Hematopoietic multipotent progenitor cell treated with erythropoietin and hydrocortisone succinate and interleukin-3 and kit ligand, for 15 days (in vitro differentiated cells): ENCODE measurements around the gene NGRN.

Source experiments
- DNase-seq: peaks from one replicate; pipeline ENCODE4 v3.0.0-alpha.2; 2015; ENCODE audit warnings: low spot score

NGRN gene

GRCh38 chr15:90265271-90266060 is at the start of gene NGRN:
NGRN (plus strand) TSS chr15:90265672; CDS start chr15:90265713, 41 bp downstream.
- DNase-seq: peak; percentile 88

GRCh38 chr15:90217671-90218394 is 47.6 kb upstream of the NGRN start:
- no peak for DNase-seq

- DNase-seq: peak; percentile 67
Measured at GRCh38 chr15:90219421-90220141, 45.9 kb upstream of the NGRN start.

GRCh38 chr15:90221246-90221900 is 44.1 kb upstream of the NGRN start:
- peak; percentile 78 for DNase-seq

- no peak for DNase-seq
Measured at GRCh38 chr15:90222547-90222946, 42.9 kb upstream of the NGRN start.

GRCh38 chr15:90223441-90224165 is 41.9 kb upstream of the NGRN start:
- no peak for DNase-seq

GRCh38 chr15:90225047-90225446 is 40.4 kb upstream of the NGRN start:
- no peak for DNase-seq

- DNase-seq: no peak
Measured at GRCh38 chr15:90225504-90226234, 39.8 kb upstream of the NGRN start.

- no peak for DNase-seq
Measured at GRCh38 chr15:90227336-90227735, 38.1 kb upstream of the NGRN start.

GRCh38 chr15:90227816-90228772 is 37.4 kb upstream of the NGRN start:
- no peak for DNase-seq

GRCh38 chr15:90228960-90229359 is 36.5 kb upstream of the NGRN start:
- no peak for DNase-seq

- DNase-seq: no peak
Measured at GRCh38 chr15:90230071-90230494, 35.4 kb upstream of the NGRN start.

GRCh38 chr15:90230610-90231009 is 34.9 kb upstream of the NGRN start:
- no peak for DNase-seq

- DNase-seq: no peak
Measured at GRCh38 chr15:90231028-90232017, 34.1 kb upstream of the NGRN start.

- no peak for DNase-seq
Measured at GRCh38 chr15:90232196-90232595, 33.3 kb upstream of the NGRN start.

- DNase-seq: no peak
Measured at GRCh38 chr15:90232941-90233386, 32.5 kb upstream of the NGRN start.

- DNase-seq: peak; percentile 97
Measured at GRCh38 chr15:90233387-90234095, 31.9 kb upstream of the NGRN start, which contains the start of gene CIB1. CIB1 (minus strand) TSS chr15:90233941; CDS start chr15:90233885, 56 bp downstream.
